Esophagus muscularis mucosa (tissue), 4 donors: ENCODE measurements around the gene TMCC3.

Source experiments
- EP300 ChIP-seq: sonication (generic); formaldehyde crosslinking; IDR thresholded peaks from one replicate; pipeline ENCODE4 v1.6.1; 2017; ENCODE audit warnings: antibody characterized with exemption
- POLR2A ChIP-seq: fragments of 450-650 bp; IDR thresholded peaks from one replicate; pipeline ENCODE4 v1.6.1; 2017; ENCODE audit warnings: antibody characterized with exemption, moderate library complexity, mild to moderate bottlenecking, low read depth
- POLR2AphosphoS5 ChIP-seq, 2 donors: sonication (generic); formaldehyde crosslinking; IDR thresholded peaks; one replicate each; pipeline ENCODE4 v1.6.1; 2017; ENCODE audit warnings: antibody characterized with exemption in 2 of 2
- TF ChIP-seq, protein P1 (sequence below), 3 experiments: fragments of 200-600 bp in 2 of 3; fragments of 450-650 bp in 1 of 3; sonication (generic) in 2 of 3; IDR thresholded peaks; one replicate each; pipeline ENCODE4 v1.5.1; 2017 to 2019; ENCODE audit warnings: antibody characterized with exemption in 3 of 3, mild to moderate bottlenecking in 2 of 3, moderate library complexity in 1 of 3

DNA sequence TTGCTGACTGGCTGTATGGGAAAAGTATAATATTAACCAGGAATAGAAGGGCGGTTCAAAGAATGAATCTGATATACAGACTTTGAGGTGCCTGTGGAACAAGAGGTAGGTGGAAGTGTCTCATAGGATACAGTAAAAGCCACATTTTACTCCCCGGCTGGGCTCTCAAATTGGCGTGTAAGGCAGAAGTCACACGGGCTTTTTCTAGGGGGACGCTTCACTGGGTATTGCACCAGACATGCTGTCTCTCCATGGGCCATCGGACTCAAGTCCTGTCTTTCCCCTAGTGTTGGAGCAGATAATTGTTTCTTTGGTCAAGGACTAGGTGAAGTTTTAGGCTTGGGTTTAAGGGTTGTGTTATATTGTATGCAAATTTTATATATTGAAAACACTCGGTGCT is 9.1 kb downstream of the TMCC3 start:
- TF ChIP-seq, protein P1, sequence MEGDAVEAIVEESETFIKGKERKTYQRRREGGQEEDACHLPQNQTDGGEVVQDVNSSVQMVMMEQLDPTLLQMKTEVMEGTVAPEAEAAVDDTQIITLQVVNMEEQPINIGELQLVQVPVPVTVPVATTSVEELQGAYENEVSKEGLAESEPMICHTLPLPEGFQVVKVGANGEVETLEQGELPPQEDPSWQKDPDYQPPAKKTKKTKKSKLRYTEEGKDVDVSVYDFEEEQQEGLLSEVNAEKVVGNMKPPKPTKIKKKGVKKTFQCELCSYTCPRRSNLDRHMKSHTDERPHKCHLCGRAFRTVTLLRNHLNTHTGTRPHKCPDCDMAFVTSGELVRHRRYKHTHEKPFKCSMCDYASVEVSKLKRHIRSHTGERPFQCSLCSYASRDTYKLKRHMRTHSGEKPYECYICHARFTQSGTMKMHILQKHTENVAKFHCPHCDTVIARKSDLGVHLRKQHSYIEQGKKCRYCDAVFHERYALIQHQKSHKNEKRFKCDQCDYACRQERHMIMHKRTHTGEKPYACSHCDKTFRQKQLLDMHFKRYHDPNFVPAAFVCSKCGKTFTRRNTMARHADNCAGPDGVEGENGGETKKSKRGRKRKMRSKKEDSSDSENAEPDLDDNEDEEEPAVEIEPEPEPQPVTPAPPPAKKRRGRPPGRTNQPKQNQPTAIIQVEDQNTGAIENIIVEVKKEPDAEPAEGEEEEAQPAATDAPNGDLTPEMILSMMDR (IDR thresholded peaks at IDR 0.05), result no peak
- TF ChIP-seq POLR2AphosphoS5 (IDR thresholded peaks at IDR 0.05) (no peak), POLR2A (no peak), EP300 (no peak)
